Measurements from ENCODE around the gene TNFRSF14. TPM values are rescaled to one million over a fixed set of nuclear protein-coding genes. Genes with fewer than 3 reads are reported as not detected.
"Not testable (repeated sequence)": the region's sequence is repeated elsewhere in the genome, so short reads cannot be mapped to it uniquely, and the experiment has no call there.

Gene TNFRSF14
- total RNA-seq, 1 donor from 2014 or later, result 207 TPM

GRCh38 chr1:2567083-2567679 lies 11.0 kb downstream of the TNFRSF14 start:
- Mint-ChIP-seq H3K9me3 (no peaks in the 10 kb centered on the region), H3K27ac (no peak overlapping the region), H3K4me3 (no peak overlapping the region), H3K27me3 (no peaks in the 10 kb centered on the region), H3K4me1 (peaks cover 2% of the 10 kb centered on the region), H3K36me3 (ENCODE audit: low read depth) (peaks cover 29% of the 10 kb centered on the region)
- intact Hi-C loops (cut with micrococcal nuclease), result no loop called here
- no peak for DNase-seq

- H3K27ac Mint-ChIP-seq; H3K27me3 Mint-ChIP-seq; H3K4me3 Mint-ChIP-seq; H3K9me3 Mint-ChIP-seq; intact Hi-C loops (cut with micrococcal nuclease); H3K4me1 Mint-ChIP-seq; DNase-seq: not testable (repeated sequence)
- peaks cover 35% of the 10 kb centered on the region for H3K36me3 Mint-ChIP-seq (ENCODE audit: low read depth)
These were observed 12.1 kb downstream of the TNFRSF14 start for GRCh38 chr1:2568187-2568816.

GRCh38 chr1:2569060-2569459 lies 12.9 kb downstream of the TNFRSF14 start:
- Mint-ChIP-seq H3K27me3 (no peaks in the 10 kb centered on the region), H3K9me3 (peaks cover 12% of the 10 kb centered on the region), H3K36me3 (ENCODE audit: low read depth) (peaks cover 35% of the 10 kb centered on the region), H3K27ac (no peak overlapping the region), H3K4me1 (peaks cover 10% of the 10 kb centered on the region), H3K4me3 (no peak overlapping the region)
- no peak for DNase-seq
- intact Hi-C loops (cut with micrococcal nuclease), result no loop called here

GRCh38 chr1:2569703-2570102 lies 13.5 kb downstream of the TNFRSF14 start:
- intact Hi-C loops (cut with micrococcal nuclease); H3K27me3 Mint-ChIP-seq; DNase-seq; H3K4me3 Mint-ChIP-seq; H3K27ac Mint-ChIP-seq: not testable (repeated sequence)
- Mint-ChIP-seq H3K4me1 (peaks cover 13% of the 10 kb centered on the region), H3K36me3 (ENCODE audit: low read depth) (peaks cover 37% of the 10 kb centered on the region), H3K9me3 (peaks cover 15% of the 10 kb centered on the region)

GRCh38 chr1:2570332-2570731 lies 14.2 kb downstream of the TNFRSF14 start:
- intact Hi-C loops (cut with micrococcal nuclease), result no loop called here
- peaks cover 13% of the 10 kb centered on the region for H3K4me1 Mint-ChIP-seq
- DNase-seq, result no peak

GRCh38 chr1:2571348-2571747 lies 15.2 kb downstream of the TNFRSF14 start:
- intact Hi-C loops (cut with micrococcal nuclease), result no loop called here
- Mint-ChIP-seq H3K27me3 (no peaks in the 10 kb centered on the region), H3K27ac (no peak overlapping the region), H3K9me3 (peaks cover 15% of the 10 kb centered on the region), H3K4me3 (no peak overlapping the region), H3K36me3 (ENCODE audit: low read depth) (peaks cover 37% of the 10 kb centered on the region), H3K4me1 (peaks cover 17% of the 10 kb centered on the region)
- DNase-seq, result no peak

More at GRCh38 chr1:2570332-2570731, 14.2 kb downstream of the TNFRSF14 start:
- Mint-ChIP-seq H3K27ac (no peak overlapping the region), H3K4me3 (no peak overlapping the region), H3K27me3 (no peaks in the 10 kb centered on the region), H3K9me3 (peaks cover 15% of the 10 kb centered on the region), H3K36me3 (ENCODE audit: low read depth) (peaks cover 36% of the 10 kb centered on the region)

- Mint-ChIP-seq H3K9me3 (peaks cover 15% of the 10 kb centered on the region), H3K4me3 (no peak overlapping the region), H3K36me3 (ENCODE audit: low read depth) (peaks cover 36% of the 10 kb centered on the region), H3K27me3 (no peaks in the 10 kb centered on the region), H3K27ac (no peak overlapping the region), H3K4me1 (peaks cover 31% of the 10 kb centered on the region)
- intact Hi-C loops (cut with micrococcal nuclease), result no loop called here
- DNase-seq, result no peak
These were observed 17.2 kb downstream of the TNFRSF14 start for GRCh38 chr1:2573250-2573920.

- Mint-ChIP-seq H3K36me3 (ENCODE audit: low read depth) (peaks cover 38% of the 10 kb centered on the region), H3K27ac (peak overlapping the region; percentile 8)
These were observed 18.2 kb downstream of the TNFRSF14 start for GRCh38 chr1:2574350-2574749.

GRCh38 chr1:2575801-2576663 lies 19.9 kb downstream of the TNFRSF14 start:
- H3K9me3 Mint-ChIP-seq, result peaks cover 20% of the 10 kb centered on the region
- no peak for DNase-seq
- peaks cover 48% of the 10 kb centered on the region for H3K4me1 Mint-ChIP-seq
- intact Hi-C loops (cut with micrococcal nuclease), result no loop called here
- H3K4me3 Mint-ChIP-seq, result peak overlapping the region; percentile 32
- peaks cover 26% of the 10 kb centered on the region for H3K36me3 Mint-ChIP-seq (ENCODE audit: low read depth)
- H3K27ac Mint-ChIP-seq, result peak overlapping the region; percentile 74
- no peaks in the 10 kb centered on the region for H3K27me3 Mint-ChIP-seq

More at GRCh38 chr1:2574350-2574749, 18.2 kb downstream of the TNFRSF14 start:
- Mint-ChIP-seq H3K27me3 (no peaks in the 10 kb centered on the region), H3K9me3 (peaks cover 20% of the 10 kb centered on the region), H3K4me1 (peaks cover 38% of the 10 kb centered on the region), H3K4me3 (no peak overlapping the region)
- intact Hi-C loops (cut with micrococcal nuclease), result no loop called here
- no peak for DNase-seq

GRCh38 chr1:2577565-2578075 lies 21.4 kb downstream of the TNFRSF14 start:
- Mint-ChIP-seq H3K4me3 (peak overlapping the region; percentile 81), H3K36me3 (ENCODE audit: low read depth) (peaks cover 25% of the 10 kb centered on the region), H3K9me3 (peaks cover 23% of the 10 kb centered on the region), H3K4me1 (peaks cover 60% of the 10 kb centered on the region), H3K27ac (peak overlapping the region; percentile 99)
- intact Hi-C loops (cut with micrococcal nuclease), result loop anchor here (1.0 kb wide), 1 partner anchor 21 kb away; the partner anchor contains the start of gene TNFRSF14
- DNase-seq, result peak; percentile 82
- H3K27me3 Mint-ChIP-seq, result not testable (repeated sequence)

GRCh38 chr1:2578758-2579118 lies 22.6 kb downstream of the TNFRSF14 start:
- intact Hi-C loops (cut with micrococcal nuclease), result loop anchor here (1.0 kb wide), 1 partner anchor 22 kb away; the partner anchor contains the start of gene TNFRSF14
- DNase-seq, result no peak
- H3K9me3 Mint-ChIP-seq, result peaks cover 14% of the 10 kb centered on the region
- peaks cover 64% of the 10 kb centered on the region for H3K4me1 Mint-ChIP-seq
- H3K4me3 Mint-ChIP-seq, result peak overlapping the region; percentile 81
- peaks cover 15% of the 10 kb centered on the region for H3K36me3 Mint-ChIP-seq (ENCODE audit: low read depth)
- peak overlapping the region; percentile 99 for H3K27ac Mint-ChIP-seq
- H3K27me3 Mint-ChIP-seq, result no peaks in the 10 kb centered on the region

- H3K4me1 Mint-ChIP-seq, result peaks cover 74% of the 10 kb centered on the region
- H3K27ac Mint-ChIP-seq, result peak overlapping the region; percentile 80
- peak overlapping the region; percentile 49 for H3K4me3 Mint-ChIP-seq
- peaks cover 8% of the 10 kb centered on the region for H3K9me3 Mint-ChIP-seq
- H3K27me3 Mint-ChIP-seq, result no peaks in the 10 kb centered on the region
- no peak for DNase-seq
- peaks cover 12% of the 10 kb centered on the region for H3K36me3 Mint-ChIP-seq (ENCODE audit: low read depth)
- intact Hi-C loops (cut with micrococcal nuclease), result loop anchor here (10.0 kb wide), 1 partner anchor 286 kb away; no protein-coding TSS in a partner anchor
These were observed 24.5 kb downstream of the TNFRSF14 start for GRCh38 chr1:2580691-2581090.

GRCh38 chr1:2582391-2582790 lies 26.2 kb downstream of the TNFRSF14 start:
- Mint-ChIP-seq H3K36me3 (ENCODE audit: low read depth) (peaks cover 11% of the 10 kb centered on the region), H3K4me3 (peak overlapping the region; percentile 11), H3K4me1 (peaks cover 64% of the 10 kb centered on the region), H3K9me3 (peaks cover 8% of the 10 kb centered on the region), H3K27ac (peak overlapping the region; percentile 90), H3K27me3 (no peaks in the 10 kb centered on the region)
- intact Hi-C loops (cut with micrococcal nuclease), result loop anchor here (10.0 kb wide), 1 partner anchor 288 kb away; no protein-coding TSS in a partner anchor
- no peak for DNase-seq

Data from activated CD4-positive, alpha-beta T cell treated with anti-CD3 and anti-CD28 coated beads, Interleukin-2, amount 10 ng/mL, durations not matched to agents 24 days and 14 days (primary cell).